HG03432 (cell line): ENCODE results near the gene NUTF2.
"Not testable (repeated sequence)": the region's sequence is repeated elsewhere in the genome, so short reads cannot be mapped to it uniquely, and the experiment has no call there.

ENCODE experiments used
- ATAC-seq: cut with Tn5 transposase; IDR thresholded peaks from one replicate; pipeline ENCODE4 v1.9.1; 2021; ENCODE audit warnings: mild to moderate bottlenecking, moderate library complexity; ENCODE audit not compliant: unreplicated experiment

The NUTF2 gene

DNA sequence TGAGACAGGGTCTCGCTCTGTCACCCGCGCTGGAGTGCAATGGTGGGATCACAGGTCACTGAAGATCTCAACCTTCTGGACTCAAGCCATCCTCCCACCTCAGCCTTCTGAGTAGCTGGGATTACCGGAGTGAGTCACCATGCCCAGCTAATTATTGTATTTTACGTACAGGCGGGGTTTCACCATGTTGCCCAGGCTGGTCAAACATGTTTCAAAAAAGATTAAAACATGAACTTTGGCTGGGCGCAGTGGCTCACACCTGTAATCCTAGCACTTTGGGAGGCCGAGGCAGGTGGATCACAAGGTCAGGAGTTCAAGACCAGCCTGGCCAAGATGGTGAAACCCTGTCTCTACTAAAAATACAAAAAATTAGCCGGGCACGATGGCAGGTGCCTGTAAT, 9.5 kb upstream of the NUTF2 start:
- not testable (repeated sequence) for ATAC-seq

DNA sequence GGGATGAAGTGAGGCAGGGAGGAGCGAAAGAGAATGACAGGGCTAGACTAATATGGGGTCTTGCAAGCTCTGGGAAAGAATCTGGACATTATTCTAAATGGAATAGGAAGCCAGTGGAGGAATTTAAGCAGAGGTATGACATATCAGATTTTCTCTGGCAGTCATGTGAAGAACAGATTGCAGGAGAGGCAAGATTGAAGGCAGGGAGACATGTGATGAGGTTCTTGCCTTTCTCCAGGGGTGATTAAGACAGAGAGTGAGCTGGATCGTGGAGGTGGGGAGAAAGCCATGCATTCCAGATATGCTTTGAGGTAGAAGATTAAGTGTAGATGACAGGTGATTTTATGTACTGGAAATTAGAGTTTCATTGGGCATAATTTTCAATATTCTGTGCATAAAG, 8.9 kb upstream of the NUTF2 start:
- no peak for ATAC-seq

DNA sequence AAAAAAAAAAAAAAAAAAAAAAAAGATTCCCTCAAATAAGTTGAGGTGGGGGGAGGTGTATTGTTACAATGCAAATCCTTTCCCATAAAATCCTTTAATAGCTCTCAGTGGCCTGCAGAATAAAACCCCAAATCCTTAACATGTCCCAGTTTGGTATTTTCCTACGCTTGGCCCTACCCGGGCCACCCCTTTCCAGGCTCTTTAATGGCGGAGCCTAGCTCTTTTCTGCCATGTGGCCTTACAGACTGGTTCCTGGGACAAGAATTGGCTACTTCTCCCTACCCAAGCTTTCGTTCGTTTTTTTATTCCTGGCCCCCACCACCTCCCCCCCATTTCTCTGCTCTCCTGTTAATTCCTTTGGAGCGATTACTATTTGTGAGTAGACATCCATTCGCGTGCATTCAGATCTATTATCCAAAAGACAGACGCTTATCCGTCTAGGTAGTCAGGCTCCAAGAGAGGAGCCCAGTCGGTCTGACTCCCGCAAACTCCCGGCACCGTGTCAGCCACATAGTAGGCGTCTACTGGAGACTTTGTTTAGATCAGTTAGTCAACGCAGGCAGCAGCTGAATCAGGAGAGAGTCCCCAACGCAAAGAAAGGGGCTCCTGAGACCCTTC, 5.4 kb upstream of the NUTF2 start:
- ATAC-seq = no peak

DNA sequence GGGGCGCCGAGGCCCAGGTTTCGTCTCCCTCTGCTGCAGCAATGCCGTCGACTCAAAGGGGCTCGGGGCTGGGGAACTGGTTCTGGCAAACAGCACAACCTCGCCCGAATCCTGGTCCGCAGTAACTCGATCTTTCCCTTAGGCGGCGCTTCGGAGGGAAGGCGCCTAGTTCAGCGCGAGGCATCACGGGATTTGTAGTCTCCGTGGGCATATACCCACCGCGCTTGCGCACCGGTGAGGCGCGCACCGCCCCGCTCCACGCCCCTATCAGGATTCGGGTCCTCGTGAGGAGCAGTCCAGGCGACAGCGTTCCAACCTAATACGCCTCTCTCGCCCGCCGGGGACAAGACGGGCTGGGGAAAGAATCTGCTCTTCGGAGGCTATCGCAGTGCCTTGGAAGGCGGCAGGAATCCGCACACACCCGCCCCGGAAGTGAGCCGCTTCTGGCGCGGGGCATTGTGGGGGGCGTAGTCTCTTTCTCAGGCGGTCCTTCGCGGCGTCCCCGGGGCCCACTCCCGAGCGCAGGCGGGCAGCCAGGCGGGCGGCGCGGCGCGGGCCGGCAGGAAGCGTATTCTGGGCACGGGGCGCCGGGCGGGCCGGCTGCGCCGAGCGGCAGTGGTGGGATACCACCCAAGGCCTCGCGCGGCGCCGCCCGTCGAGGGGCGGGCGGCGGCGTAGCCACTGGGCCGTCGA, 4.8 kb upstream of the NUTF2 start, which contains the start of gene THAP11:
Gene THAP11, plus strand, starts transcription at position 505 of the 693 bp plus-strand sequence. CDS start 235 bp downstream, outside the sequence.
- peak; percentile 49 for ATAC-seq

DNA sequence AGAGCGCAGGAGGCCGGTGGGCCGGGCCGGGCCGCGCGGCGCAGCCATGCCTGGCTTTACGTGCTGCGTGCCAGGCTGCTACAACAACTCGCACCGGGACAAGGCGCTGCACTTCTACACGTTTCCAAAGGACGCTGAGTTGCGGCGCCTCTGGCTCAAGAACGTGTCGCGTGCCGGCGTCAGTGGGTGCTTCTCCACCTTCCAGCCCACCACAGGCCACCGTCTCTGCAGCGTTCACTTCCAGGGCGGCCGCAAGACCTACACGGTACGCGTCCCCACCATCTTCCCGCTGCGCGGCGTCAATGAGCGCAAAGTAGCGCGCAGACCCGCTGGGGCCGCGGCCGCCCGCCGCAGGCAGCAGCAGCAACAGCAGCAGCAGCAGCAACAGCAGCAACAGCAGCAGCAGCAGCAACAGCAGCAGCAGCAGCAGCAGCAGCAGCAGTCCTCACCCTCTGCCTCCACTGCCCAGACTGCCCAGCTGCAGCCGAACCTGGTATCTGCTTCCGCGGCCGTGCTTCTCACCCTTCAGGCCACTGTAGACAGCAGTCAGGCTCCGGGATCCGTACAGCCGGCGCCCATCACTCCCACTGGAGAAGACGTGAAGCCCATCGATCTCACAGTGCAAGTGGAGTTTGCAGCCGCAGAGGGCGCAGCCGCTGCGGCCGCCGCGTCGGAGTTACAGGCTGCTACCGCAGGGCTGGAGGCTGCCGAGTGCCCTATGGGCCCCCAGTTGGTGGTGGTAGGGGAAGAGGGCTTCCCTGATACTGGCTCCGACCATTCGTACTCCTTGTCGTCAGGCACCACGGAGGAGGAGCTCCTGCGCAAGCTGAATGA, 4.0 kb upstream of the NUTF2 start:
- peak; percentile 14 for ATAC-seq

DNA sequence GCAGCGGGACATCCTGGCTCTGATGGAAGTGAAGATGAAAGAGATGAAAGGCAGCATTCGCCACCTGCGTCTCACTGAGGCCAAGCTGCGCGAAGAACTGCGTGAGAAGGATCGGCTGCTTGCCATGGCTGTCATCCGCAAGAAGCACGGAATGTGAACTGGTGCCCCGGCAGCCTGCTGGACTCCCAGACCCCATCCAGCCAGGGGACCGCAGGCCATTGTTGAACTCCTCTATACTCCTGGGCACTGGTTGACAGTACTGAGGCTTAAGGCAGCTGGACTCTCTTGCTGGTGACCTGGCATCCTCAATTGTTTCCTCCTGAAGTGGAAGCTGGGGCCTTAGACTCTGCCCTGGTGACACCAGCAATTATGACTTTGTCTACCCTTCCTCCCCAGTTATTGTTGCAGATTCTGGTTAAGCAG, 3.4 kb upstream of the NUTF2 start:
- no peak for ATAC-seq

DNA sequence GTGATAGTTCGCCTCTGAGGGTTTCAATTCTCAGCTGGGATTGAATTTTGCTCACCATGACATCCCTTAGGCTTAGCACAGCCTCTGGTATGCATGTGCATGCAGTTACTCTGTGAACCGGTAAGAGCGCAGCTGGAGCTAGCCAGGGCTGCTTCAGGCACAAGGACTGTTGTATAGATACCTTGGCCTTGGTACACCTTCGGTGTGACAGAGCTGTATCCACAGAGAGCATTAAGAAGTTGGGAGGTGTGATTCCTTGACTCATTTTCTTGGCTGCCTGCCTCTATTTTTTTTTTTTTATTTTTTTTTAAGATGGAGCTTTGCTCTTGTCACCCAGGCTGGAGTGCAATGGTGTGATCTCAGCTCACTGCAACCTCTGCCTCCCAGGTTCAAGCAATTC, 2.2 kb upstream of the NUTF2 start:
- no peak for ATAC-seq

DNA sequence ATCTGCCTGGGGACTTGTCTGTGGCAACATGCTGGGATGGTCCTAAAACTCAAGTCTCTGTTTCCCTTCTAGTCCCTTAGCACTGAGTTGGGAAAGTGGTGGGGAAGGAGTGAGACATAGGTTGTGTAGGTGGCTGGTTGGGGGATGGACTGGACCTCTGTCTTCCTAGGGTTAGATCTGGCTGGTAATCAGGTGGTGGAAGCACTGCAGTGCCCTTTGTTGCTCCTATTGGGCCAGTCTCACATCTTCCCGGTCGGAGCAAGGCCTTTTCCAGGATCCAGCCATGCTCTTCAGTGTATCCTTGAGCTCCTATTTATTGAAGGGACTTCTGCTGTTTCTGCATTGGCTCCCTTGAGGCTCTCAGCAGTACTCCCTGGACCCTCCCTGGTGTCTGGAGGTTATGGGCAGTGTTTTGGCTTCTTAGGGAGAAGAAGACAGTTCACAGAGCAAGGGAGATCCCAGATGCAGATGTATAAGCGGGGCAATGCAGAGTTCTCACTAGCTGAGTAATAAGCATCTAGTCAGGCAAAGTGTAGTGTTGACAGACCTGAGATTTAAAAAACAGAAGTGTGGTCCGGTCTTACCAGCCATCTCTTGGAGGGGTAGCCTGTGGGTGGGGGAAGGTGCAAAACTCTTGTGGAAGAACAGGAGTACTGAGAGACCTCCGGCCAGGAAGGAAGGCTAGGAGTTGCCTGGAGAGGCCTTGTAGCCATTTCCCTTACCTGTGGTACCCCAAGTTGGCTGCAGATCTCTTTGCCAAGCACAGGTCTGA, 1.3 kb upstream of the NUTF2 start:
- ATAC-seq = no peak

DNA sequence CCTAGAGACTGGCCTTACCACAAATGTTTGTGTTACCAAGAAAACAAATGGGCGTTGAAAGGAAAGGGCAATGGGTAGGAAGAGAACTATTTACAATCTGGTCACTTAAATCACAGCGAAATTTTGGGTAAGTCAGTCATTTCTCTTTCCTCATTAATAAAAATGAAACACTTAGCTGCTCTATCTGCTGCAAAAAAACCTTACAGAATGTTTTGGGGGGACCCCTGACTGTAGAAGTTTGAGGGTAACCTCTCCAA, 742 bp upstream of the NUTF2 start:
- ATAC-seq = no peak

DNA sequence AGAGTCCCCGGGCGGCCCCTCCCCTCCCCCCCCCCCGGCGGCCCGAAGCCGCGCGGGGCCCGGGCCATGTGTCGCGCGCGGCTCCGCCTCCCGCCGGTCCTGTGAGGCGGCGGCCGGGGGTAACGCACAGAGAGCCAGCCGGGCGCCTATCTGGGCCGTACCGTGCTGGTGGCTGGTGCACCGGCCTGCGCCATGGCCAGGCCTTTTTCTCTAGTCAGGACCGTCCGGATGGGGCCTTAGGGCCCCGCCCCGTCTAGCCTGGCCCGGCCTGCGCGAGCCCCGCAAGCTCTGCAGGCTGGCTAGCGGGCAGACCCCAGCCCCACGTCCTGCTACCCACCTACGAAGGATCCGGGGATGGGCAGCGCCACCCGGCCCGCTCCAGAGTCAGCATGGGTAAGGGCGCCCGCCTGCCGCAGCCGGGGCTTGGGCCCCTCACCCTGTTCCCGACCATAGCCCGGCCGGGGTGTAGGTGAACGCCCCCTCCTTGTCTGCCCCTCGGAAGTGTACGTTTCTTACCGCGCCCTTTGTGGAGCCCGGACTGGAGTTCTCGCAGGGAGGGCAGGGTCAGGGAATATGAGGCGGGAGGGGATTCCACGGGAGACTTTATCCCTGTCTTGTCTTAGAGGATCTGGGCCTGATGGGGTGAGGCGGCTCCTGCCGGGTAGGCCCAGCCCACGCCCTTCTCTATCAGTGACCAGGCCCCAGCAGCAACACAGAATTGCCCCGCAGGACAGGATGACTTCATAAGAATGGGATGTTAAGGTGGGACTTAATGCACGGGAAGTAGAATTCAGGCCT, 530 bp downstream of the NUTF2 start, which contains the start of gene CENPT:
Gene CENPT, minus strand, starts transcription at position 630 of the 798 bp plus-strand sequence. CDS start 13,834 bp downstream, outside the sequence.
- ATAC-seq = peak; percentile 40

DNA sequence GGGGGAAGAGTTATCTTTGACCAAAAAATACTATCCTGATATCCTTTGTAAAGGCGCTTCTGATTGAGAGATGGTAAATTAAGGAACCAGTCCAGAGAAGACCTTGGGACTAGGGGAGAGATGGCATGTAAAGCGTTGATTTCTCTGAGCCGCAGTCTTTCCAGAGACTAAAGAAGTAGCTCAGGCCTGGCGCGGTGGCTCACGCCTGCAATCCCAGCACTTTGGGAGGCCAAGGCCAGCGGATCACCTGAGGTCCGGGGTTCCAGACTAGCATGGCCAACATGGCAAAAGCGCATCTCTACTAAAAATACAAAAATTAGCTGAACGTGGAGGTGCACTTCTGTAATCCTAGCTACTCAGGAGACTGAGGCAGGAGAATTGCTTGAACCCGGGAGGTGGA, 1.4 kb downstream of the NUTF2 start:
- ATAC-seq = no peak

DNA sequence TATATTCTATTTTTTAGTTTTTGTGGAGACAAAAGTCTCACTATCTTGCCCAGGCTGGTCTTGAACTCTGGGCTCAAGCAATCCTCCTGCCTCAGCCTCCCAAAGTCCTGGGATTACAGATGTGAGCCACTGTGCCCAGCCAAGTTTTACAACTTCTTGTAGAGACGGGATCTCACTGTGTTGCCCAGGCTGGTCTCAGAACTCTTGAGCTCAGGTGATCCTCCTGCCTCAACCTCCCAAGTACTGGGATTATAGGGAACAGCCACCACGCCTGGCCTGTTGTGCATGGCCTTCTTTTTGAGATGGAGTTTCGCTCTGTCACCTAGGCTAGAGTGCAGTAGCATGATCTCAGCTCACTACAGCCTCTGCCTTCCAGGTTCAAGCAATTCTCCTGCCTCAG, 6.9 kb downstream of the NUTF2 start:
- ATAC-seq = no peak

DNA sequence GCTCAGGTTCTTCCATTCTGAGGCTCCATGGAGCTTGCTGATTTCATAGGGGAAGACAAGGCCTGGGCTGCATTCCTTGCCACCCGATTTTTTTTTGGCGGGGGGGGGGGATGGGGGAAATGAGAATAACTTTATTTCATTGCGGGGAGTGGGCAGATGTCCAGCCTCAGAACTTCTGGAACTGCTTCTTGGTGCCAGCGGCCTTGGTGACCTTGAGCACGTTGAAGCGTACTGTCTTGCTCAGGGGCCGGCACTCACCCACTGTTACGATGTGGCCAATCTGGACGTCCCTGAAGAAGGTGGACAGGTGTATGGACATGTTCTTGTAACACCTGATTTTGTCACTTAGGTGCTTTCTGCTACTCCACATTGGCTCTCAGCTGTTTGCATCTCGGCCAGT, 9.1 kb downstream of the NUTF2 start:
- no peak for ATAC-seq

DNA sequence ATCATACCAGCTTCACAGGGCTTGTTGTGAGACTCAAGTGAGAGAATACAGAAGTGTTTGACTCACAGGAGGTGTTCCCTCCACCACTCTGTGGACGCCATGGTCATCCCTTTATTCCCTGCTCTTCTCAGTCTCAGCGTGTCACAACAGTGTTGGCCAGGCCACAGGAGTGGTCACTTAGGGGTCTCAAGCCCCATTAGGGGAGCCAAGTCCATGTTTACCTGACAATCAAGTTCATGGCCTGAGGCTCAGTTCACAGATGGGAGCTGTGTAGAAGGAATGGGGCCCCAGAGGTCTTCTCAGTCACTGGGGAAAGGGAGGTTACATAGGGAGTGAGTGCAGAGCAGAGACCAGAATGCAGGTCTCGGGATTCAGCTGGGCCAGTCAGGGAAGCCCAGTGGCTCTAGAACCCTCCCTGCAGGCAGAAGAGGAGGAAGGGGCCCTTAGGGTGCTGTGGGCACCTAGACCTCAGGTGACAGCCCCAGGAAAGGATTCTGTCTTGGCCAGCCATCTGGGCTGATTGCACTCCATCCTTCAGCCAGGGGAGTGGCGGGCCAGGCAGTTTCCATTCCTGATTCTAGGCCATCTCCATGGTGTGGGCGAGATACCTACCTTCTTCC, 10.3 kb downstream of the NUTF2 start:
- no peak for ATAC-seq

DNA sequence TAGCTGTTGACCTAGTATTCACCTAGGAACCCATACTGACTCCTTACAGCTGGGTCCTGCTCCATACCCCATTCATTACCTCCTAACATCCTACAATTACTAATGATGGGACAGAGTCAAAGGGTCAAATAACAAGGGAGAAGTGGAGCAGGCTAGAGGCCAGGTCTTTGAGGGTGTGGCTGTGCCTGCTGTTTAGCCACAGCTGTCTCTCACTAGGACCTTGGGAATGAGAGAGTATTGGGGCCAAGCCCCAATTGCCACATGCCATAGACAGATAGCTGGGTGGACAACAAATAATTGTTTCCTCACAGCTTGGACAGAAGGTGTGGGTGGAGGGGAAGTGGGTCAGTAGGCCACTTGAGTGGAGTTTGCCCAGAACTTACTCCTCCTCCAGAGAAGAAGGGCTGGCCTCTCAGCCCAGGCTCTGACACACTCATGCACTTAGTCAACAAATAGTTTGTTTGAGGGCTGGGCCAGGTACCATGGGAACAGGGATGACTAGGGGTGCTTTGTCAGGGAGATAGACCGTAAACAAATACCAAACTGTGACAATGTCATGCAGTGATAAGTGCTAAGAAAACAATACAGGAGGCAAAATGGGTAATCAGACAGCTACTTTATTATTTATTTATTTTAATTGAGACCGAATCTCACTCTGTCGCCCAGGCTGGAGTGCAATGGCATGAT, 11.0 kb downstream of the NUTF2 start:
- no peak for ATAC-seq

DNA sequence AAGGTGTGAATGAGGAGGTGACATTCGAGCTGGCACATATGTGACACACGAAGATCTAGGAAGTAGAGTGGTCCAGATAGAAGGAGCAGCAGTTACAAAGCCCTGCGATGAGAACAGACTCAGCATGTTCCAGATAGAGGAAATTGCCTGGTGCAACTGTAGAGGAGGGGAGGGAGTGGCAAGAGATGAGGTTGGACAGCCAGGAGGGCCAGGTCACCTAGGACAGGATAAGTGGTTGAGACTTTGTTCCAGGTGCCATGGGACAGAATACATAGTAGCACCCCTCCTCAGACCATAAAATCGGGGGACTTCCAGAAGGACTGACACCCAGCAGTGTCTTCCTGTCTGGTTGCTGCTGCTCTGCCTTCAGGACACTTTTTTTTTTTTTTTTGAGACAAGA, 11.8 kb downstream of the NUTF2 start:
- no peak for ATAC-seq

DNA sequence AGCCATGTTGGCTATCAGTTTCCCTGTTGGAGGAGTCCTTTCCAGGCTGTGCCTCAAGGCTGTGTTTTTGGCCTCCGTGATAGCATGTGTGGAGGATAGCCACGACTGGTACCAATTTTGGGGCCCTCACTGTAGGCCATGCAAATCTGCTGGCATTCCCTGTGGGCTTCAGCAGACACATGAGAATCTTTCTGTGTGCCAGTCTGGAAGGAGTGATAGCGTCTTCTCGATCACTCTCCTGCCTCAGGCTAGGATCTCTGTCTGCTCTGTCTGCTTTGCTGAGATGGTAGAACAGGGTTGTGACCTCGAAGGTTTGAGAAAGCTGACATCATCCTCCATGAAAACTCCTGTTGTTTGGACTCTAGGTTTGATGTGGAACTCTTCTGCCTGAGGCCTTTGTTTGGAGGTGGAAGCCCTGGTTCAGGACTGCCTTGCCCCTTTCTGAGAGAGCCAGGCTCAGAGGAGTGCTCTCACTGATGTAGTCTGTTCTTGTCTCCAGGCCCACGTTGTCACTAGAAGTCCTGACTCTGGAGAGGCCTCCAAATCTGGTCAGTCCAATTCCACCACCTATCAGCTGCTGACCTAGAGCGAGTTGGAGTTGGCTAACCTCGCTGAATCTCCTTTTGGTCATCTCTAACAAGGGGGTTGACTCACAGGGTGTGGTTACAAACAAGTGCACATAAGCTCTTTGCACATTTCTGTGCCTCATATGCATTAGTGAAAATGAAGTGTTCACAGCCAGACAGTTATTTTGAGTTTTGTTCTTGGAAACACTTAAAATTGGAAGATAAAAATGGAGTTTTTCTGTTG, 14.1 kb downstream of the NUTF2 start:
- ATAC-seq = no peak

DNA sequence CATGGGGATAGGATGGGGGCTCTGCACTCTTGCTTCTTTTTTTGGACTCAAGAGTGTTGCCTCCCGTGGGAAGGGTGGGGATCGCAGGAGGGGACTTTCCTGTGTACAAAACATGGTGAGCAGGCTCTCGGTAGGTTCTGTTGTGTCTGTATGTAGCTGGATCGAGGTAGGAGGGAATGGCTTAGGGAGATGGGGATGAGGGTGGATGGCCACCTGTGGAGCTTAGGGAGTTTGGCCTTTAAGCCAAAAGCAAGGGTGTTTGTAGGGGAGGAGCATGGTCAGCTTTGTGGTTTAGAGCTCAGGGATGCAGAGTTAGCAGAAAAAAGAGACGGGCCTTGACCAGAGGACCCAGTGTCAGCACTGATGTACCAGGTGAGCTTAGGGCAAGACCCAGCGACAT, 15.1 kb downstream of the NUTF2 start:
- no peak for ATAC-seq
